Measurements from ENCODE around the gene RBBP5. TPM values are rescaled to one million over a fixed set of nuclear protein-coding genes. Genes with fewer than 3 reads are reported as not detected.

Gene RBBP5
- total RNA-seq, 1 experiment from 2014 or later, result 17.3 TPM

DNA sequence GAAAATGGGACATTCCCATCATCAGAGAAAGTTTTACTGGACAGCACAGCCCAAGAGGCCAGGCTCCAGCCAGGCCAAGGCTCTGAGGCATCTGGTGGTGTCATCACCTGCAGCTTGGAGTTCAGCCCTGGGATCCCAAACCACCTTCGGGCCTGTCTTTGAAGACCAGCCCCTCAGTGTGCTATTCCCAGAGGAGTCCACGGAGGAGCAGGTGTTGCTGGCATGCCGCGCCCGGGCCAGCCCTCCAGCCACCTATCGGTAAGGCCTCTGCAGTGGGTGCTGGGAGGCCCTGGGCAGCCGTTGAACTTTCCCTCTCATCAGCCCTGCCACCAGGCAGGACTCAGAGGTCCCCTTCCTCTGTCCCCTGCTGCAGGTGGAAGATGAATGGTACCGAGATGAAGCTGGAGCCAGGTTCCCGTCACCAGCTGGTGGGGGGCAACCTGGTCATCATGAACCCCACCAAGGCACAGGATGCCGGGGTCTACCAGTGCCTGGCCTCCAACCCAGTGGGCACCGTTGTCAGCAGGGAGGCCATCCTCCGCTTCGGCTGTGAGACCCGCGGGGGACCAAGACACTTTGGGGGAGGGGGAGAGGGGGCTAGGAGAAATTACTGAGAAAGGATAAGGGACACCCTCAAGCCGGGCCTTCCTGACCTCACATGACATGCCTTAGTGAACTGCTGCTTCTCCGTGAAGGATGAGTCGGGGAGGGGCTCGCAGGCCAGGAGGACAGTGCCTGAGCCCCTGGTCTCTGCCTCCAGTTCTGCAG, 63.8 kb downstream of the RBBP5 start:
- Histone ChIP-seq H4K8ac (replicated peaks; ENCODE audit: insufficient read length, low read depth, low read length) (no peak overlapping the region), H3K9ac (ENCODE audit: extremely low read depth, insufficient read length, low read length) (no peak overlapping the region), H2AFZ (ENCODE audit: low read length) (no peak overlapping the region), H3K23me2 (ENCODE audit: insufficient read length, low read depth, low read length, poor library complexity, severe bottlenecking) (no peaks in the 10 kb centered on the region), H3K27ac (ENCODE audit: insufficient read length, low read depth, low read length) (no peak overlapping the region), H3K4me2 (ENCODE audit: insufficient read depth, insufficient read length, low read length) (no peak overlapping the region), H3K4ac (ENCODE audit: low read depth, low read length) (no peak overlapping the region), H3T11ph (ENCODE audit: low read length) (no peak overlapping the region), H3K79me2 (ENCODE audit: insufficient read depth, low read length) (no peaks in the 10 kb centered on the region), H3K14ac (ENCODE audit: insufficient read depth, low read length) (no peak overlapping the region; the same call in 1 of the 2 replicates), H2BK120ac (ENCODE audit: low read depth, low read length, poor library complexity, severe bottlenecking) (no peak overlapping the region), H3K9me3 (ENCODE audit: control insufficient read depth, low read depth, low read length) (no peaks in the 10 kb centered on the region), H3K18ac (ENCODE audit: insufficient read length, low read depth, low read length) (no peak overlapping the region), H2BK15ac (ENCODE audit: low read depth, low read length) (no peak overlapping the region), H2BK5ac (ENCODE audit: insufficient read length, low read length) (no peak overlapping the region), H2BK20ac (ENCODE audit: low read depth, low read length, poor library complexity, severe bottlenecking) (no peak overlapping the region), H3K79me1 (ENCODE audit: insufficient read depth, low read depth, low read length, poor library complexity, severe bottlenecking) (no peaks in the 10 kb centered on the region), H3K56ac (ENCODE audit: insufficient read length, low read depth, low read length) (no peak overlapping the region), H4K5ac (ENCODE audit: insufficient read length, low read depth, low read length) (no peak overlapping the region), H3K23ac (ENCODE audit: insufficient read length, low read depth, low read length) (no peak overlapping the region), H3K4me1 (ENCODE audit: insufficient read depth, low read length) (no peaks in the 10 kb centered on the region), H2BK12ac (ENCODE audit: insufficient read length, low read depth, low read length) (no peak overlapping the region), H2AK5ac (ENCODE audit: insufficient read length, low read length) (no peak overlapping the region), H4K91ac (ENCODE audit: insufficient read length, low read depth, low read length) (no peak overlapping the region), H3K27me3 (ENCODE audit: insufficient read depth, low read length) (no peaks in the 10 kb centered on the region), H4K20me1 (ENCODE audit: control insufficient read depth, insufficient read depth, insufficient read length) (no peaks in the 10 kb centered on the region)
- H3K9me3 Mint-ChIP-seq, result no peaks in the 10 kb centered on the region
- H3K4me3 Mint-ChIP-seq, result no peak overlapping the region
- H3K4me1 Mint-ChIP-seq, result peaks cover 6 to 15% of the 10 kb centered on the region in 2 experiments
- H3K27ac Mint-ChIP-seq, result no peak overlapping the region; a peak in 1 of 7 replicates
- DNase-seq, result no peak
- TF ChIP-seq CTCF (conservative IDR thresholded peaks at IDR 0.05), result no peak
- H3K36me3 Mint-ChIP-seq (ENCODE audit: insufficient read depth in 1 of 3, low read depth in 3 of 3), result no peaks in the 10 kb centered on the region
- no CpG with 5 or more reads among the region's 19 CpGs for WGBS (ENCODE audit: extremely low coverage, insufficient read length, low lambda C conversion rate)
- H3K27me3 Mint-ChIP-seq (ENCODE audit: low read depth), result peaks cover 8% of the 10 kb centered on the region
